ENCODE data around the gene CDKAL1.

DNA sequence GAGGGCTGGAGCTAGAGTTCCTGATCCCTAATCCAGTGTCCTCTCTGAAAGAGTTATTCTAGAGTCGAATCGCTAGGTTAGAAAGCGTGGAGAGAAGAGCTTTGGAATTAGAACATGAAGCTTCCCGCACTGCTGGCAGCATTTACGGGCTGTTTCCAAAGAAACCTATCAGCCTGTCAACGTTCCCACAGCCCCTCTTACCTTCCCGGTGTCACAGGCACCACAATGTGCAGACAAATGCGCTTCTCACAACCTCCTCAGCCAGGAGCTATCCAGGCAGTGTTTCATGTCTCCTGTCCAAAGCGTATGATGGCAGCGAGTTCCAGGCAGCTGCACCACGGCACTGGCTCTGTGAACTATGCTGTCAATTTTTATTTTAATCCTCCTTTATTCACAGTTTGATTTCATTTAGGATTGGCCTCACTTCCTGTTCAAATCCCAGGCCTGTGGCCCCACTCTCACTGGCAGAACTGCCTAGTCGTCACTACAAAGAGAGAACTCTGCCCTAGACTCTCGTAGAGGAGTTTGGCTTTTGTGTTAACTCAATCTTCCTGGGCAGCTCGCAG lies 736.5 kb downstream of the CDKAL1 start:
- TF ChIP-seq TAF1 (IDR thresholded peaks at IDR 0.05; ENCODE audit: low read depth) (no peak), CEBPB (IDR thresholded peaks at IDR 0.05) (no peak)
